HG02840 (cell line): ENCODE results near the gene PCDH9.

ENCODE experiments used
- ATAC-seq: cut with Tn5 transposase; IDR thresholded peaks from one replicate; pipeline ENCODE4 v1.9.1; 2021; ENCODE audit warnings: mild to moderate bottlenecking, moderate library complexity, moderate number of reproducible peaks; ENCODE audit not compliant: unreplicated experiment, low FRiP score

PCDH9 gene

GRCh38 chr13:66700117-66700601 is 530.0 kb downstream of the PCDH9 start:
- ATAC-seq = no peak

DNA sequence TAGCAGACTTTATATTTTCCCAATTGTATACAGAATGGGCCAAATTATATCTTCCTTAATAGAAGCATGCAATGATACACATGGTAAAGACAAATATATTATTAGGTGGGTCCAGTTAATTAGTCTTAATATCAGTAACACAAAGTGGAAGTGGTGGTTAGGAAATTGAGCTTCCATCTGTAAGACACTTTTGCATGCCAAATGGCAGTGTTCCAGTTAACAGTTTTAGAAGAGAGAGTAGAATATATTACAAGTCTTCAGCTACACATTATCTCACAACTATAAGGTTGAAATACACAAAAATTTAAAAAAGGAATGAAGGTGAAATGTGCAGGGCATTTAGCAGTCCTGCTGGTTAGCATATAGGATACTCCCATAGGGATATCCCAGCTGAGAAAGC is 536.5 kb downstream of the PCDH9 start:
- no peak for ATAC-seq

DNA sequence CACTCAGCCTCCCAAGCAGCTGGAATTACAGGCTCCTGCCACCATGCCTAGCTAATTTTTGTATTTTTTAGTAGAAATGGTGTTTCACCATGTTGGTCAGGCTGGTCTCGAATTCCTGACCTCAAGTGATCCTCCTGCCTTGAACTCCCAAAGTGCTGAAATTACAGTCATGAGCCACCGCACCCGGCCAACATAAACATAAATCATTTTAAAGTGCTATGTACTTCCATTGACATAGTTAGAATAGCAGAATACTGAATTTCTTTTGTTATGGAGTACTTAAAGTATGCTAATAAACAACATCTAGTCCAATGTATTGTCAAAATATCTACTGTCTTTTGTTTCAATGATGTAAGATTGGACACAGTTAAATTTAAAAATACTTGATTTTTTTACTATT is 539.0 kb downstream of the PCDH9 start:
- no peak for ATAC-seq

GRCh38 chr13:66689628-66690027 is 540.5 kb downstream of the PCDH9 start:
- no peak for ATAC-seq

GRCh38 chr13:66689037-66689619 is 541.0 kb downstream of the PCDH9 start:
- ATAC-seq = no peak

- ATAC-seq = no peak
These were observed 548.7 kb downstream of the PCDH9 start for GRCh38 chr13:66681403-66681802.

GRCh38 chr13:66680031-66680430 is 550.1 kb downstream of the PCDH9 start:
- no peak for ATAC-seq

- ATAC-seq = no peak
These were observed 554.5 kb downstream of the PCDH9 start for GRCh38 chr13:66675620-66676019.

DNA sequence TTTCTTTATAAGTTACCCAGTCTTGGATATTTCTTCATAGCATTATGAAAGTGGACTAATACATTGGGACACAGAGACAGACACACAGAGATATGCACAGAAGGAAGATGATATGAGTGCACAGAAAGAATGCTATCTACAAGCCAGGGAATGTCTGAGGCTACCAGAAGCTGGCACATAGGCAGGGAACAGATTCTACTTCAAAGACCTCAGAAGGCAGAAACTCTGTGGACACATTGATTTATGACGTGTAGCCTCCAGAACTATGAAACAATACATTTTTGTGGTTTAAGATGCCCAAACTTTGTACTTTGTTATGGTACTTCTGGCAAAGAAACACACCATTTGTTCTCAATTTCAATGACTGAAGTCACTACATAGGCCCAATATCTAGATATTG is 556.7 kb downstream of the PCDH9 start:
- no peak for ATAC-seq

- ATAC-seq = no peak
These were observed 564.1 kb downstream of the PCDH9 start for GRCh38 chr13:66665991-66666390.

- no peak for ATAC-seq
These were observed 566.4 kb downstream of the PCDH9 start for GRCh38 chr13:66663711-66664110.

DNA sequence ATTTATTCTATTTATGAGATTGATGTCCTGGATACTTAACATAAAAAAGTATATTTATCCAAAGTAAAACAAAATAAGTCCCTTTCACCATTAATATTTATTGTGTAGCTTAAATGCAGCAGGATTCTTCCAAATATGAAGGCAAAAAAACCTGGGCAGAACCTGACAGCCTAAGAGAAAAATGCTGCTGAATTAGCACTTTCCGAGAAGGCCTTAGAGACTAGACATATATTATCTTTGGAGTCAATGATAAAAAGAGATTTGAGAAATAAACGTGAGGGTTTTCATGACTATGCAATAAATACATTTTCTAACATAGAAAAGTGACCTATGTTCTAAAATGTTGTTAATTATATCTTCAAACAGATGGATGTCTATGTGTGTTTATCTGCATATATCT is 566.9 kb downstream of the PCDH9 start:
- no peak for ATAC-seq

DNA sequence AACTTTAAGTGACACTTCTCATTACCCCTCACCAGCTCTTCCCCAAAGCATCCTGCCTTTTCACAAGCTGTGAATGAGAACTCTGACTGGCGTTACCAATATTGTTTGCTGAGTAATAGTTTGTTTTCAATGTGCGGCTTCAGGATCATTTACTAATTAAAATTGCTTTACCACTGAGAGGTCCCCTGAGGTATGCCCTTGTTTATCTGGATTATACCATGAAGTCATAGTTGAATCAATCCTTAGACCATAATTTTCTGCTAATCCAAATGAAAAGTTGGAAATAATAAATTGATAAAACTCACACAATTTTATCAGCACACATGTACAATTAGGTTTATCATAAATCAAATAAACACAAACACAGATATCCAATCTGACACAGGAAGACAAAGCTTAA is 568.8 kb downstream of the PCDH9 start:
- ATAC-seq = no peak

GRCh38 chr13:66660468-66660813 is 569.7 kb downstream of the PCDH9 start:
- no peak for ATAC-seq

- ATAC-seq = peak; percentile 95
These were observed 570.3 kb downstream of the PCDH9 start for GRCh38 chr13:66659701-66660467.

- ATAC-seq = no peak
These were observed 570.9 kb downstream of the PCDH9 start for GRCh38 chr13:66659286-66659685.

- ATAC-seq = no peak
These were observed 572.8 kb downstream of the PCDH9 start for GRCh38 chr13:66657165-66657881.

- no peak for ATAC-seq
These were observed 574.2 kb downstream of the PCDH9 start for GRCh38 chr13:66655847-66656454.

GRCh38 chr13:66644855-66645460 is 585.2 kb downstream of the PCDH9 start:
- ATAC-seq = no peak

GRCh38 chr13:66640231-66640630 is 589.9 kb downstream of the PCDH9 start:
- no peak for ATAC-seq

DNA sequence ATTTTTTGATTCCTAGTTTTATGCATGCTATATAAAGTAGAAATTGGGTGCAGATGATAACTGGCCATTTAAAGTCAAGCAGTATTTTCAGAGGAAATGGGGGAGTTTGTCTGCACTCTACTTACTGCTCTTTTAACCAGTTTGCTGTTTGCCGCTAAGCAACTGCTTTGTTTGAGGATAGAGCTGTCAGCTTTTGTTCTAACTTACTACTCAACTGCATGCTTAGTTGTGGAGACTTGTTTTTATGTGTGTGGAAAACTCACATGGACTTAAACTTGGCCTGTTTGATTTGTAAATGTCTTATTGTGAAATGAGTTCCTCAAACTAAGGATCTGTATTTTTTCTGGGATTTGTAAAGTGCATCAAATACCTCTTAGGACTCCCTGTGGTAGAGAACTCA is 591.1 kb downstream of the PCDH9 start:
- no peak for ATAC-seq
